ENCODE measurements around the gene C17orf75. TPM values are rescaled to one million over a fixed set of nuclear protein-coding genes. Genes with fewer than 3 reads are reported as not detected.
"Not testable (repeated sequence)": the region's sequence is repeated elsewhere in the genome, so short reads cannot be mapped to it uniquely, and the experiment has no call there.

C17orf75 gene
- total RNA-seq, 1 donor from 2014 or later: 57.4 TPM

GRCh38 chr17:32320847-32321246 lies 21.1 kb downstream of the C17orf75 start:
- H3K36me3 Mint-ChIP-seq: no peaks in the 10 kb centered on the region

GRCh38 chr17:32320080-32320479 lies 21.9 kb downstream of the C17orf75 start:
- H3K36me3 ChIP-seq; H3K27ac ChIP-seq; H4K20me1 ChIP-seq (ENCODE audit: low read depth); H3K4me2 ChIP-seq; DNase-seq (ENCODE audit: low spot score); H3K27me3 ChIP-seq; H3K79me2 ChIP-seq (ENCODE audit: low read depth); H2AFZ ChIP-seq (replicated peaks); H3K4me3 ChIP-seq; H3K9me3 ChIP-seq (ENCODE audit: low read depth); H3K9ac ChIP-seq; H3K36me3 Mint-ChIP-seq; H3K9me3 Mint-ChIP-seq; H3K27ac Mint-ChIP-seq; H3K4me3 Mint-ChIP-seq: not testable (repeated sequence)
- peaks cover 35% of the 10 kb centered on the region for H3K4me1 Mint-ChIP-seq
- Histone ChIP-seq H3K4me1 (peaks cover 23% of the 10 kb centered on the region), H3F3A (ENCODE audit: low read depth) (peaks cover 27% of the 10 kb centered on the region)
- peaks cover 13% of the 10 kb centered on the region for H3K27me3 Mint-ChIP-seq (ENCODE audit: insufficient read depth, low read depth)

More at GRCh38 chr17:32320847-32321246, 21.1 kb downstream of the C17orf75 start:
- Histone ChIP-seq H3K9ac (no peak overlapping the region), H3K4me2 (no peak overlapping the region), H3K4me3 (no peak overlapping the region), H2AFZ (replicated peaks) (no peak overlapping the region), H3K27ac (no peak overlapping the region), H4K20me1 (ENCODE audit: low read depth) (no peaks in the 10 kb centered on the region), H3K9me3 (ENCODE audit: low read depth) (no peaks in the 10 kb centered on the region), H3K36me3 (no peaks in the 10 kb centered on the region), H3K27me3 (no peaks in the 10 kb centered on the region), H3K79me2 (ENCODE audit: low read depth) (no peaks in the 10 kb centered on the region), H3K4me1 (peaks cover 15% of the 10 kb centered on the region), H3F3A (ENCODE audit: low read depth) (peaks cover 25% of the 10 kb centered on the region)
- H3K9me3 Mint-ChIP-seq: no peaks in the 10 kb centered on the region
- no peak overlapping the region for H3K4me3 Mint-ChIP-seq
- peaks cover 27% of the 10 kb centered on the region for H3K4me1 Mint-ChIP-seq
- DNase-seq (ENCODE audit: low spot score): no peak
- H3K27ac Mint-ChIP-seq: no peak overlapping the region
- TF ChIP-seq EZH2phosphoT487 (IDR thresholded peaks at IDR 0.05): no peak
- no peak for TF ChIP-seq EZH2 (IDR thresholded peaks at IDR 0.05)
- TF ChIP-seq CTCF (IDR thresholded peaks at IDR 0.05): no peak
- H3K27me3 Mint-ChIP-seq (ENCODE audit: insufficient read depth, low read depth): peaks cover 15% of the 10 kb centered on the region

GRCh38 chr17:32319548-32319905 lies 22.4 kb downstream of the C17orf75 start:
- Histone ChIP-seq H3K27ac (no peak overlapping the region), H4K20me1 (ENCODE audit: low read depth) (no peaks in the 10 kb centered on the region), H3K9me3 (ENCODE audit: low read depth) (no peaks in the 10 kb centered on the region), H3K4me3 (no peak overlapping the region), H3K79me2 (ENCODE audit: low read depth) (no peaks in the 10 kb centered on the region), H3K36me3 (no peaks in the 10 kb centered on the region), H3K4me2 (no peak overlapping the region), H3K9ac (no peak overlapping the region), H3K27me3 (no peaks in the 10 kb centered on the region), H3K4me1 (peaks cover 26% of the 10 kb centered on the region), H3F3A (ENCODE audit: low read depth) (peaks cover 23% of the 10 kb centered on the region), H2AFZ (replicated peaks) (no peak overlapping the region)
- H3K36me3 Mint-ChIP-seq: no peaks in the 10 kb centered on the region
- TF ChIP-seq CTCF (IDR thresholded peaks at IDR 0.05) (peak; percentile 94), EZH2 (IDR thresholded peaks at IDR 0.05) (no peak), EZH2phosphoT487 (IDR thresholded peaks at IDR 0.05) (no peak)
- H3K4me1 Mint-ChIP-seq: peaks cover 40% of the 10 kb centered on the region
- DNase-seq (ENCODE audit: low spot score): peak; percentile 79
- no peak overlapping the region for H3K4me3 Mint-ChIP-seq
- peaks cover 13% of the 10 kb centered on the region for H3K27me3 Mint-ChIP-seq (ENCODE audit: insufficient read depth, low read depth)
- H3K9me3 Mint-ChIP-seq: peaks cover 2% of the 10 kb centered on the region
- no peak overlapping the region for H3K27ac Mint-ChIP-seq

GRCh38 chr17:32318071-32318470 lies 23.9 kb downstream of the C17orf75 start:
- Histone ChIP-seq H2AFZ (replicated peaks) (no peak overlapping the region), H3K4me2 (no peak overlapping the region), H3K36me3 (no peaks in the 10 kb centered on the region), H3K27ac (no peak overlapping the region), H3K4me1 (peaks cover 15% of the 10 kb centered on the region), H3K9me3 (ENCODE audit: low read depth) (no peaks in the 10 kb centered on the region), H3K4me3 (no peak overlapping the region), H3K79me2 (ENCODE audit: low read depth) (no peaks in the 10 kb centered on the region), H3F3A (ENCODE audit: low read depth) (peaks cover 10% of the 10 kb centered on the region), H3K27me3 (no peaks in the 10 kb centered on the region), H4K20me1 (ENCODE audit: low read depth) (no peaks in the 10 kb centered on the region), H3K9ac (no peak overlapping the region)
- Mint-ChIP-seq H3K9me3 (peaks cover 2% of the 10 kb centered on the region), H3K4me3 (no peak overlapping the region), H3K4me1 (peaks cover 37% of the 10 kb centered on the region), H3K36me3 (no peaks in the 10 kb centered on the region), H3K27me3 (ENCODE audit: insufficient read depth, low read depth) (peaks cover 11% of the 10 kb centered on the region), H3K27ac (no peak overlapping the region)
- no peak for DNase-seq (ENCODE audit: low spot score)
- TF ChIP-seq EZH2 (IDR thresholded peaks at IDR 0.05): no peak
- TF ChIP-seq CTCF (IDR thresholded peaks at IDR 0.05): no peak
- TF ChIP-seq EZH2phosphoT487 (IDR thresholded peaks at IDR 0.05): no peak

Measured in neural progenitor cell (in vitro differentiated cells).